HG02973 (cell line): ENCODE measurements around the gene SLC24A5.

Experiments used
- ATAC-seq: cut with Tn5 transposase; IDR thresholded peaks from one replicate; pipeline ENCODE4 v1.9.1; 2021; ENCODE audit warnings: moderate library complexity; ENCODE audit not compliant: unreplicated experiment

The SLC24A5 gene

GRCh38 chr15:48185529-48185928 is 64.7 kb downstream of the SLC24A5 start:
- ATAC-seq, result no peak

GRCh38 chr15:48186271-48186670 is 65.5 kb downstream of the SLC24A5 start:
- ATAC-seq, result no peak

- ATAC-seq, result no peak
These were observed 70.3 kb downstream of the SLC24A5 start for GRCh38 chr15:48190932-48191573.

- ATAC-seq, result no peak
These were observed 70.9 kb downstream of the SLC24A5 start, which contains the start of gene CTXN2 for GRCh38 chr15:48191574-48192225. CTXN2 (plus strand) TSS chr15:48191665; CDS start chr15:48201301, 9,636 bp downstream.
